C4-2B (cell line): ENCODE measurements around the gene ZKSCAN8.

Experiments
- ZFX ChIP-seq: fragments of 450-650 bp; IDR thresholded peaks from 2 replicates; pipeline ENCODE4 v1.6.1; 2017
- TF ChIP-seq, protein P1 (sequence below): fragments of 450-650 bp; conservative IDR thresholded peaks from 2 replicates; pipeline ENCODE4 v1.5.1; 2017; ENCODE audit warnings: mild to moderate bottlenecking

DNA sequence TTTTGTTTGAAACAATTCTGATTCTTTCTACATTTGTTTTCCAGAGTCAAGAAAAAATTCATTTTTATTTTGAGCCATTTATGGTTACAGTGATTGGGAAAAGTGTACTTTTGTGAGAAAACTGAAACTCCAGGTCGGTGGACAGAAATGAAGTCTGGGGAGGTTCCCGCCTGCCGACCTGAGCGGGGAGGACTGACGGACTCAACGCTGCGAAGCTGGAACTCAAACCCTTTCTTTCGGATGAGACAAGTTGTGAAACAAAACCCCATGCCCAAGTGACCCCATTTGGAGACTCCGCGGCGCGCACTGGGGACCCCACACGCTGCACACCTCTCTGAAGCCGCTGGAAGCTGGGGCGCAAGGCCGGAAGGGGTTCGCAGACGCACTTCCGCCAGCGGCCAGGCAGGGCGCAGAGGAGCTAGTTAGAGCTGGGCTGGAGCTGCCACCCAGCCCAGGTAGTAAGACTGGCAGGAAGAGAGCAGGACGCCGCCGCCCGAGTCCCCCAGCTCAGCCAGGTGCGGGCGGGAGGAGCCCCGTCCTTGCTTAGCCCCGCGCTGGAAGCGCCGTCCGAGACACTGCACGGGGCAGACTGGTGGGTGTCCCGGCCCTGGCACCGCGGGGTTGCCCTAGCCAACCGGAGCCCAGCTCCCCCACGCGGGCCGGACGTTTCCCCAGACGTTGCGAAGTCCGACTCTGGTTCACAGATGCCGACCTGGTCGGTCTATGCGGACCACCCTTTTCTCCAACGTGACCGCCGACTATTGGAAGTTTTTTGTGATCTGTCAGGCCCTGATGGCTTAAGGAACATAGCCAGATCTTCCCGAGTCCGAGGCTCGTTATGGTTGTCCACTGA is 37.1 kb upstream of the ZKSCAN8 start:
- TF ChIP-seq, protein P1, sequence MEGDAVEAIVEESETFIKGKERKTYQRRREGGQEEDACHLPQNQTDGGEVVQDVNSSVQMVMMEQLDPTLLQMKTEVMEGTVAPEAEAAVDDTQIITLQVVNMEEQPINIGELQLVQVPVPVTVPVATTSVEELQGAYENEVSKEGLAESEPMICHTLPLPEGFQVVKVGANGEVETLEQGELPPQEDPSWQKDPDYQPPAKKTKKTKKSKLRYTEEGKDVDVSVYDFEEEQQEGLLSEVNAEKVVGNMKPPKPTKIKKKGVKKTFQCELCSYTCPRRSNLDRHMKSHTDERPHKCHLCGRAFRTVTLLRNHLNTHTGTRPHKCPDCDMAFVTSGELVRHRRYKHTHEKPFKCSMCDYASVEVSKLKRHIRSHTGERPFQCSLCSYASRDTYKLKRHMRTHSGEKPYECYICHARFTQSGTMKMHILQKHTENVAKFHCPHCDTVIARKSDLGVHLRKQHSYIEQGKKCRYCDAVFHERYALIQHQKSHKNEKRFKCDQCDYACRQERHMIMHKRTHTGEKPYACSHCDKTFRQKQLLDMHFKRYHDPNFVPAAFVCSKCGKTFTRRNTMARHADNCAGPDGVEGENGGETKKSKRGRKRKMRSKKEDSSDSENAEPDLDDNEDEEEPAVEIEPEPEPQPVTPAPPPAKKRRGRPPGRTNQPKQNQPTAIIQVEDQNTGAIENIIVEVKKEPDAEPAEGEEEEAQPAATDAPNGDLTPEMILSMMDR, result peak; percentile 73
- peak; percentile 40; the same call in 1 of the 2 replicates for TF ChIP-seq ZFX
